ENCODE data around the gene OGDH.
"Not testable (repeated sequence)": the region's sequence is repeated elsewhere in the genome, so short reads cannot be mapped to it uniquely, and the experiment has no call there.

Gene OGDH

DNA sequence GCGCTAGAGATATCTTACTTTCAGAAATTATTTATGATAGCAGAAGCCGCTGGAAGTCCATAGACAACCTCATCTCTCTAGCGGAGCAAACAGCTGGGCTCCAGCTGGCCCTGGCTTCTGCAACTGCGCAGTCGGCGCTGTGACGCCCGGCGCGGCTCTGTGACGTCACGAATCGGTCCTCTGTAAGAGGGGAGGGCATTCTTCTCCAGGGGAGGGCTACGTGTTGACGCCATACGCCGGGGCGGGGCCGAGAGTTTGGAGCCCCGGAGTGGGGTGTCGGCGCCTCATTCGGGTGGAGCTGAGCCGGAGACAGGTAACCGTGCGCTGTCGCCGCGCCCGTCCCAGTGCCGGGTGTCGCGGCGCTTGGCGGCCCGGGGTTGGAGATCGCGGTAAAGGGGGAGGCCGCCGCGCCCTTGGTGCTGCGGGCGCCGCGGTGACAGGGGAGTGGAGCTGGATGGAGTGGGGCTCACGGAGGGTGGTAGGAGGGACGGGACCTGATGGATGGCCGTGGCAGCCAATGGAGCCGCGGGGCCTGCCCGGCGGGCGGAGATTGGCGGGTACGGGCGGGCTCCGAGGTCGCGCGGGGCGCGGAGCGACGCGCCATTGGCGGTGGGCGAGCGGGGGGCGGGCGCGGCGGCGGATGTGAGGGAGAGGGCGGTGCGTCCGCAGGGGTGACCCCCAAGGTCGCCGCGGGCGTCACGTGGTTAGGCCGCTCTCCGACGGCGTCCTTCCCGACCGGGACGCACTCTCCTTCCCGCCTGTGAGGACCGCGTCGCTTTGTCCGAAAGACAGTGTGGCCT is at the start of gene OGDH:
TSS of gene OGDH (plus strand) at position 287 of the 800 bp plus-strand sequence. CDS start 17,717 bp downstream, outside the sequence.
- peak; percentile 99 for DNase-seq (ENCODE audit: low read depth in 2 of 2)
- peak within 1 kb of the TSS; percentile 87 to 96 for H3K4me3 ChIP-seq (replicated peaks in 1 of 2; ENCODE audit: low read depth in 2 of 2, low read length in 2 of 2)
- TF ChIP-seq CTCF (IDR thresholded peaks at IDR 0.05; ENCODE audit: low read depth, low read length): no peak

DNA sequence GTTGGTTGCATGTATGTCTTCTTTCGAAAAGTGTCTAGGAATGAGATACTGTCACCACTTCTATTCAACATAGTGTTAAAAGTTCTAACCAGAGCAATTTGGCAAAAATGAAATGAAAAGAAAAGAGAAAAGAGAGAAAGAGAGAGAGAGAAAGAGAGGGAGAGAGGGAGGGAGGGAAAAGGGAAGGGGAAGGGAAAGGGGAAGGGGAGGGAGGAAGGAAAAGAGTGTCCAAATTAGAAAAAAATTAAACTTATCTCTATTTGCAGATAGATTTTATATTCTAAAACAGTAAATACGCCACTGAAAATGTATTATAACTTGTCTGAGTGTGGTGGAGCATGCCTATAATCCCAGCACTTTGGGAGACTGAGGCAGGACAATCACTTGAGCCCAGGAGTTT is 48.9 kb upstream of the OGDH start:
- no peak overlapping the region for H3K4me3 ChIP-seq (replicated peaks in 1 of 2; ENCODE audit: low read depth in 2 of 2, low read length in 2 of 2)
- TF ChIP-seq CTCF (IDR thresholded peaks at IDR 0.05; ENCODE audit: low read depth, low read length): no peak
- no peak for DNase-seq (ENCODE audit: low read depth in 2 of 2)

- no peak for DNase-seq (ENCODE audit: low read depth in 2 of 2)
- no peak overlapping the region for H3K4me3 ChIP-seq (replicated peaks in 1 of 2; ENCODE audit: low read depth in 2 of 2, low read length in 2 of 2)
- TF ChIP-seq CTCF (IDR thresholded peaks at IDR 0.05; ENCODE audit: low read depth, low read length): no peak
Measured at GRCh38 chr7:44559485-44559884, 46.9 kb upstream of the OGDH start.

DNA sequence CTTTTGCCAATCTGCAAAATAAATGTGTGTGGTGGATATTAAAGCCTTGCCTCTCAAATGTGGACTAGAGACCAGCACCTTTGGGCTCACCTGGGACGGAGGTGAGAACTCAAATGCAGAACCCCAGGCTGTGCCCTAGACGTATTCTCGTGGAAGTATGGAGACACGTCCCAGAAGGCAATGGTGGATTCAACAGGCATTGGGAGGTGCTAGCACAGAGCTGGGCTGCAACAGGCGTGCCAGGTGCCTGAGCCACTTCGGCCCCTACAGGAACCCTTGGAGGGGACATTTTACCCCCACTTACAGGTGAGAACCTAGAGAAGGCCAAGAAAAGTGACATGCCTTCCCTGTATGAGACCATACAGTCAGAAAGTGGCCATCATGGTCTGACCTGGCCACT is 44.9 kb upstream of the OGDH start:
- DNase-seq (ENCODE audit: low read depth in 2 of 2): no peak
- TF ChIP-seq CTCF (IDR thresholded peaks at IDR 0.05; ENCODE audit: low read depth, low read length): no peak
- no peak overlapping the region for H3K4me3 ChIP-seq (replicated peaks in 1 of 2; ENCODE audit: low read depth in 2 of 2, low read length in 2 of 2)

GRCh38 chr7:44561962-44562621 is 44.3 kb upstream of the OGDH start:
- no peak for TF ChIP-seq CTCF (IDR thresholded peaks at IDR 0.05; ENCODE audit: low read depth, low read length)
- no peak overlapping the region for H3K4me3 ChIP-seq (replicated peaks in 1 of 2; ENCODE audit: low read depth in 2 of 2, low read length in 2 of 2)

GRCh38 chr7:44562622-44562962 is 43.8 kb upstream of the OGDH start:
- DNase-seq (ENCODE audit: low read depth in 2 of 2); H3K4me3 ChIP-seq (replicated peaks in 1 of 2; ENCODE audit: low read depth in 2 of 2, low read length in 2 of 2): not testable (repeated sequence)

More at GRCh38 chr7:44561962-44562621, 44.3 kb upstream of the OGDH start:
- peak; percentile 47 to 69 for DNase-seq (ENCODE audit: low read depth in 2 of 2)

DNA sequence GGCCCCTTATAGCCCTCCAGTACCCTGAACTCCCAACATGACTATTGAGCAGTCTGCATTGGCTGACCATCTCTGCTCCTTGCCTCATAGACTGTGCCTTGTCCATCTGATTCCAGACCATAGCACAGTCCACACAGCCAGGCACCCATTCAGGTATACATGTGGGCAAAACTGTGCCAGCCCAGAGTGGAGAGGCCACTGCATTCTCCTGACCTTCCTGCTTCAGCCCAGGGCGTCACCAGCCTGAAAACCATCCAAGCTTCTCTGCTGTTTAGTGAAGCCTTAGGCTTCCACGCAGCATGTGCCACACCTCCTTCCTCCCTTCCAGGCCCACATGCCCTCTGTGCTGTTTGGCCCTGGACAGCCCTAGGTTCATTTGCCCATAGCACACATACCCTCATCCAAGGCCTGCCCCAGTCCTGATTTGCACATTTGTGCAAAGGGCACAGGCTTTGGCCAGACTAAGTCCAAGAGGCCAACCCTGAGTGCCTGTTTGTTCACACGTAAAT is 43.2 kb upstream of the OGDH start:
- TF ChIP-seq CTCF (IDR thresholded peaks at IDR 0.05; ENCODE audit: low read depth, low read length): no peak
- no peak for DNase-seq (ENCODE audit: low read depth in 2 of 2)
- no peak overlapping the region for H3K4me3 ChIP-seq (replicated peaks in 1 of 2; ENCODE audit: low read depth in 2 of 2, low read length in 2 of 2)
